H9 (cell line): ENCODE measurements around the gene ZMIZ1. TPM values are rescaled to one million over a fixed set of nuclear protein-coding genes. Genes with fewer than 3 reads are reported as not detected.

Experiments used
- DNase-seq: peaks from one replicate; pipeline ENCODE4 v3.0.0-alpha.2; 2017
- H2AFZ ChIP-seq: one replicate; pipeline ENCODE4 v1.6.1; 2013; ENCODE audit warnings: mild to moderate bottlenecking, low read length, control low read depth, moderate library complexity
- H2AK5ac ChIP-seq: 2 replicates; pipeline ENCODE4 v1.6.1; 2013; ENCODE audit warnings: low read length, control low read depth, mixed read lengths; ENCODE audit not compliant: insufficient read length
- H2BK120ac ChIP-seq: one replicate; pipeline ENCODE4 v1.6.1; 2013; ENCODE audit warnings: low read depth, mild to moderate bottlenecking, low read length, control low read depth, inconsistent platforms; ENCODE audit not compliant: poor library complexity, severe bottlenecking
- H2BK12ac ChIP-seq: 2 replicates; pipeline ENCODE4 v1.6.1; 2013; ENCODE audit warnings: low read length, control low read depth, mixed read lengths, low read depth; ENCODE audit not compliant: insufficient read length
- H2BK15ac ChIP-seq: 2 replicates; pipeline ENCODE4 v1.6.1; 2013; ENCODE audit warnings: low read depth, low read length, control low read depth
- H2BK20ac ChIP-seq: one replicate; pipeline ENCODE4 v1.6.1; 2013; ENCODE audit warnings: low read depth, mild to moderate bottlenecking, low read length, control low read depth, inconsistent platforms; ENCODE audit not compliant: poor library complexity, severe bottlenecking
- H2BK5ac ChIP-seq: 2 replicates; pipeline ENCODE4 v1.6.1; 2013; ENCODE audit warnings: low read length, control low read depth, mixed read lengths; ENCODE audit not compliant: insufficient read length
- H3K14ac ChIP-seq: 2 replicates; pipeline ENCODE4 v1.6.1; 2013; ENCODE audit warnings: low read length, control low read depth; ENCODE audit not compliant: insufficient read depth
- H3K18ac ChIP-seq: 2 replicates; pipeline ENCODE4 v1.6.1; 2013; ENCODE audit warnings: low read depth, mild to moderate bottlenecking, mixed read lengths, low read length, control low read depth; ENCODE audit not compliant: insufficient read length
- H3K23ac ChIP-seq: 2 replicates; pipeline ENCODE4 v1.6.1; 2013; ENCODE audit warnings: low read length, control low read depth, mixed read lengths, low read depth; ENCODE audit not compliant: insufficient read length
- H3K23me2 ChIP-seq: 2 replicates; pipeline ENCODE4 v1.6.1; 2013; ENCODE audit warnings: low read depth, mild to moderate bottlenecking, mixed read lengths, low read length, control low read depth; ENCODE audit not compliant: insufficient read length, poor library complexity, severe bottlenecking
- H3K27ac ChIP-seq: 2 replicates; pipeline ENCODE4 v1.5.1; 2013; ENCODE audit warnings: low read length, control low read depth, mixed read lengths, low read depth; ENCODE audit not compliant: insufficient read length
- H3K27me3 ChIP-seq: 2 replicates; pipeline ENCODE4 v1.6.1; 2013; ENCODE audit warnings: low read length, control low read depth, inconsistent platforms; ENCODE audit not compliant: insufficient read depth
- H3K4ac ChIP-seq: 2 replicates; pipeline ENCODE4 v1.6.1; 2013; ENCODE audit warnings: low read depth, mild to moderate bottlenecking, control low read depth, inconsistent platforms, low read length, moderate library complexity
- H3K4me1 ChIP-seq: 2 replicates; pipeline ENCODE4 v1.6.1; 2013; ENCODE audit warnings: low read length, control low read depth, inconsistent platforms; ENCODE audit not compliant: insufficient read depth
- H3K4me2 ChIP-seq: 2 replicates; pipeline ENCODE4 v1.6.1; 2013; ENCODE audit warnings: low read length, control low read depth, mixed read lengths; ENCODE audit not compliant: insufficient read length, insufficient read depth
- H3K56ac ChIP-seq: 2 replicates; pipeline ENCODE4 v1.6.1; 2013; ENCODE audit warnings: low read depth, mild to moderate bottlenecking, mixed read lengths, low read length, control low read depth; ENCODE audit not compliant: insufficient read length
- H3K79me1 ChIP-seq: 2 replicates; pipeline ENCODE4 v1.6.1; 2013; ENCODE audit warnings: low read depth, mild to moderate bottlenecking, moderate library complexity, low read length, control low read depth, inconsistent platforms; ENCODE audit not compliant: insufficient read depth, poor library complexity, severe bottlenecking
- H3K79me2 ChIP-seq: 2 replicates; pipeline ENCODE4 v1.6.1; 2013; ENCODE audit warnings: low read length, control low read depth, inconsistent platforms; ENCODE audit not compliant: insufficient read depth
- H3K9ac ChIP-seq: 2 replicates; pipeline ENCODE4 v1.6.1; 2013; ENCODE audit warnings: low read length, control low read depth, mixed read lengths; ENCODE audit not compliant: insufficient read length; ENCODE audit errors: extremely low read depth
- H3K9me3 ChIP-seq: one replicate; pipeline ENCODE4 v1.6.1; 2013; ENCODE audit warnings: low read depth, low read length, inconsistent platforms; ENCODE audit not compliant: control insufficient read depth
- H3T11ph ChIP-seq: one replicate; pipeline ENCODE4 v1.6.1; 2013; ENCODE audit warnings: mild to moderate bottlenecking, low read length, control low read depth, inconsistent platforms
- H4K20me1 ChIP-seq: one replicate; pipeline ENCODE4 v1.6.1; 2013; ENCODE audit not compliant: control insufficient read depth, insufficient read length, insufficient read depth
- H4K5ac ChIP-seq: 2 replicates; pipeline ENCODE4 v1.6.1; 2013; ENCODE audit warnings: low read depth, mild to moderate bottlenecking, mixed read lengths, low read length, control low read depth; ENCODE audit not compliant: insufficient read length
- H4K8ac ChIP-seq: replicated peaks from 2 replicates; pipeline ENCODE4 v1.6.1; 2013; ENCODE audit warnings: low read length, control low read depth, mixed read lengths, low read depth; ENCODE audit not compliant: insufficient read length
- H4K91ac ChIP-seq: 2 replicates; pipeline ENCODE4 v1.6.1; 2013; ENCODE audit warnings: low read depth, mild to moderate bottlenecking, moderate library complexity, mixed read lengths, low read length, control low read depth; ENCODE audit not compliant: insufficient read length
- H3K27ac Mint-ChIP-seq, 3 experiments: 2 replicates in 2 of 3; 3 replicates in 1 of 3; pipeline ENCODE4 v1.8.0; 2020 to 2021; ENCODE audit warnings: mixed read lengths in 3 of 3, mild to moderate bottlenecking in 1 of 3, moderate library complexity in 1 of 3
- H3K27me3 Mint-ChIP-seq: 2 replicates; pipeline ENCODE4 v1.8.0; 2021; ENCODE audit warnings: low read depth, mild to moderate bottlenecking, moderate library complexity, mixed read lengths
- H3K36me3 Mint-ChIP-seq, 3 experiments: 2 replicates in 2 of 3; 3 replicates in 1 of 3; pipeline ENCODE4 v1.8.0; 2020 to 2021; ENCODE audit warnings: low read depth in 3 of 3, mixed read lengths in 3 of 3; ENCODE audit not compliant: insufficient read depth in 1 of 3
- H3K4me1 Mint-ChIP-seq, 2 experiments: 2 replicates each; pipeline ENCODE4 v1.8.0; 2020; ENCODE audit warnings: mixed read lengths in 2 of 2
- H3K4me3 Mint-ChIP-seq, 2 experiments: 2 replicates in 1 of 2; 3 replicates in 1 of 2; pipeline ENCODE4 v1.8.0; 2020 to 2021; ENCODE audit warnings: mild to moderate bottlenecking in 2 of 2, mixed read lengths in 2 of 2, moderate library complexity in 1 of 2
- H3K9me3 Mint-ChIP-seq, 2 experiments: 2 replicates in 1 of 2; 3 replicates in 1 of 2; pipeline ENCODE4 v1.8.0; 2020; ENCODE audit warnings: mild to moderate bottlenecking in 2 of 2, mixed read lengths in 2 of 2, moderate library complexity in 1 of 2
- WGBS: extraction: QIAGEN DNeasy Blood & Tissue Kit; methylation state at CpG from one replicate; pipeline ENCODE4 v1.1.7; 2013; ENCODE audit warnings: missing lambda C conversion rate, low lambda C conversion rate, mixed read lengths; ENCODE audit not compliant: insufficient read length; ENCODE audit errors: extremely low coverage; 5-methylcytosine and 5-hydroxymethylcytosine counted together
- total RNA-seq: library from RNA; stranded (reverse); gene quantifications from 2 replicates; pipeline ENCODE4 v1.2.1, GENCODE V29; 2021
- TF ChIP-seq, protein P1 (sequence below): fragments of 200-600 bp; sonication (generic); conservative IDR thresholded peaks from 3 replicates; pipeline ENCODE4 v1.8.0; 2021; ENCODE audit warnings: antibody characterized with exemption, mild to moderate bottlenecking

Gene ZMIZ1
- total RNA-seq, 1 experiment from 2014 or later, result 36.9 TPM

DNA sequence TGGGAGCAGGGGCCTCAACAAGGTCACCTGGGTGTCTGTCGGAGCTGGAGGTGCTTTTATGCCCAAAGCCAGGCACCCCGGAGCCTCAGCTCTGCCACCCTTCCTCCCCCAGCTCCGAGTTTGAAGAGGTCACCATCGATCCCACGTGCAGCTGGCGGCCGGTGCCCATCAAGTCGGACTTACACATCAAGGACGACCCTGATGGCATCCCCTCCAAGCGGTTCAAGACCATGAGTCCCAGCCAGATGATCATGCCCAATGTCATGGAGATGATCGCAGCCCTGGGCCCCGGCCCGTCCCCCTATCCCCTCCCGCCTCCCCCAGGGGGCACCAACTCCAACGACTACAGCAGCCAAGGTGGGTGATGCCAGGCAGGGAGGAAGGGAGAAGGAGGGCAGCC is 237.2 kb downstream of the ZMIZ1 start:
- Mint-ChIP-seq H3K4me3 (no peak overlapping the region), H3K9me3 (no peaks in the 10 kb centered on the region), H3K36me3 (peaks cover 30 to 85% (median 52%) of the 10 kb centered on the region in 3 experiments), H3K27ac (no peak overlapping the region), H3K27me3 (no peaks in the 10 kb centered on the region), H3K4me1 (peaks cover 0 to 3% of the 10 kb centered on the region in 2 experiments; a peak in 2 of 4 replicates)
- Histone ChIP-seq H2AK5ac (no peak overlapping the region), H3K4me1 (no peaks in the 10 kb centered on the region), H2BK15ac (no peak overlapping the region), H3K9ac (no peak overlapping the region), H3K4me2 (no peak overlapping the region), H3K18ac (no peak overlapping the region), H2BK20ac (no peak overlapping the region), H3K27me3 (no peaks in the 10 kb centered on the region), H2BK5ac (no peak overlapping the region), H4K91ac (no peak overlapping the region), H3K23me2 (peaks cover 3% of the 10 kb centered on the region), H3K79me1 (no peaks in the 10 kb centered on the region), H4K8ac (no peak overlapping the region), H2BK12ac (no peak overlapping the region), H3K79me2 (no peaks in the 10 kb centered on the region), H2BK120ac (no peak overlapping the region), H3K4ac (no peak overlapping the region), H4K5ac (no peak overlapping the region), H3T11ph (no peak overlapping the region), H3K14ac (no peak overlapping the region), H3K56ac (no peak overlapping the region), H3K27ac (no peak overlapping the region), H2AFZ (no peak overlapping the region), H3K23ac (no peak overlapping the region), H3K9me3 (no peaks in the 10 kb centered on the region), H4K20me1 (no peaks in the 10 kb centered on the region)
- DNase-seq, result no peak
- no CpG with 5 or more reads among the region's 15 CpGs for WGBS
- TF ChIP-seq, protein P1, sequence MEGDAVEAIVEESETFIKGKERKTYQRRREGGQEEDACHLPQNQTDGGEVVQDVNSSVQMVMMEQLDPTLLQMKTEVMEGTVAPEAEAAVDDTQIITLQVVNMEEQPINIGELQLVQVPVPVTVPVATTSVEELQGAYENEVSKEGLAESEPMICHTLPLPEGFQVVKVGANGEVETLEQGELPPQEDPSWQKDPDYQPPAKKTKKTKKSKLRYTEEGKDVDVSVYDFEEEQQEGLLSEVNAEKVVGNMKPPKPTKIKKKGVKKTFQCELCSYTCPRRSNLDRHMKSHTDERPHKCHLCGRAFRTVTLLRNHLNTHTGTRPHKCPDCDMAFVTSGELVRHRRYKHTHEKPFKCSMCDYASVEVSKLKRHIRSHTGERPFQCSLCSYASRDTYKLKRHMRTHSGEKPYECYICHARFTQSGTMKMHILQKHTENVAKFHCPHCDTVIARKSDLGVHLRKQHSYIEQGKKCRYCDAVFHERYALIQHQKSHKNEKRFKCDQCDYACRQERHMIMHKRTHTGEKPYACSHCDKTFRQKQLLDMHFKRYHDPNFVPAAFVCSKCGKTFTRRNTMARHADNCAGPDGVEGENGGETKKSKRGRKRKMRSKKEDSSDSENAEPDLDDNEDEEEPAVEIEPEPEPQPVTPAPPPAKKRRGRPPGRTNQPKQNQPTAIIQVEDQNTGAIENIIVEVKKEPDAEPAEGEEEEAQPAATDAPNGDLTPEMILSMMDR, result no peak
